Activated naive CD8-positive, alpha-beta T cell (primary cell): ENCODE results near the gene SPSB4.

Experiments
- H3K27ac Mint-ChIP-seq: one replicate; pipeline ENCODE4 v1.8.0; 2021; ENCODE audit warnings: mixed read lengths
- H3K27me3 Mint-ChIP-seq: one replicate; pipeline ENCODE4 v1.8.0; 2021; ENCODE audit warnings: mixed read lengths
- H3K36me3 Mint-ChIP-seq: one replicate; pipeline ENCODE4 v1.8.0; 2021; ENCODE audit warnings: mixed read lengths
- H3K4me1 Mint-ChIP-seq: one replicate; pipeline ENCODE4 v1.8.0; 2021; ENCODE audit warnings: low read depth, mixed read lengths
- H3K4me3 Mint-ChIP-seq: one replicate; pipeline ENCODE4 v1.8.0; 2021; ENCODE audit warnings: mild to moderate bottlenecking, mixed read lengths
- H3K9me3 Mint-ChIP-seq: one replicate; pipeline ENCODE4 v1.8.0; 2021; ENCODE audit warnings: low read depth, mixed read lengths

SPSB4 gene

GRCh38 chr3:141076797-141077571, 25.8 kb downstream of the SPSB4 start:
- peaks cover 8% of the 10 kb centered on the region for H3K4me1 Mint-ChIP-seq
- H3K4me3 Mint-ChIP-seq: peak overlapping the region; percentile 74
- H3K9me3 Mint-ChIP-seq: no peaks in the 10 kb centered on the region
- no peaks in the 10 kb centered on the region for H3K27me3 Mint-ChIP-seq
- H3K27ac Mint-ChIP-seq: no peak overlapping the region
- no peaks in the 10 kb centered on the region for H3K36me3 Mint-ChIP-seq

- Mint-ChIP-seq H3K9me3 (no peaks in the 10 kb centered on the region), H3K27me3 (no peaks in the 10 kb centered on the region), H3K36me3 (no peaks in the 10 kb centered on the region), H3K4me1 (peaks cover 8% of the 10 kb centered on the region), H3K27ac (no peak overlapping the region), H3K4me3 (peak overlapping the region; percentile 74)
Measured at GRCh38 chr3:141077631-141078030, 26.5 kb downstream of the SPSB4 start.

GRCh38 chr3:141078200-141078599, 27.1 kb downstream of the SPSB4 start:
- H3K9me3 Mint-ChIP-seq: no peaks in the 10 kb centered on the region
- H3K27ac Mint-ChIP-seq: no peak overlapping the region
- H3K27me3 Mint-ChIP-seq: no peaks in the 10 kb centered on the region
- no peak overlapping the region for H3K4me3 Mint-ChIP-seq
- peaks cover 8% of the 10 kb centered on the region for H3K4me1 Mint-ChIP-seq
- H3K36me3 Mint-ChIP-seq: no peaks in the 10 kb centered on the region

DNA sequence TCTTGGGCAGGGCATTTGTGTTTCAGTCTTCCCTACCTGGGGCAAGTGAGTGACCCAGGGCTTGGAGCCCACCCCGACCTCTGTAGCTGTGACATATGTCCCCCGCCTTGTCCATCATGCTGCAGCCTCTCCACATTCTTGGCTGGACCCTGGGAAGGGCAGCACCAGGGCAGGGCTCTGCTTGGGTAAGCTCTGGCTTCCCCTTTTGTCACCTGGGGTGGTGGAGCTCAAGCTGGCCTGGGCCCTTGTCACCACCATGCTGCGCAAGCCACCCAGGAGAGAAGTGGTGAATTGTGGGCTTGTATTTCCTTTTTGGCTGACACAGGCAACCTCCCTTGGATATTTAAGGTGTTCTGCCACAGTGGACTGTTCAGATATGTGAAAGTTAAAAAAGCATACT, 29.3 kb downstream of the SPSB4 start:
- Mint-ChIP-seq H3K9me3 (no peaks in the 10 kb centered on the region), H3K27me3 (no peaks in the 10 kb centered on the region), H3K4me1 (peaks cover 8% of the 10 kb centered on the region), H3K27ac (no peak overlapping the region), H3K4me3 (no peak overlapping the region), H3K36me3 (no peaks in the 10 kb centered on the region)

DNA sequence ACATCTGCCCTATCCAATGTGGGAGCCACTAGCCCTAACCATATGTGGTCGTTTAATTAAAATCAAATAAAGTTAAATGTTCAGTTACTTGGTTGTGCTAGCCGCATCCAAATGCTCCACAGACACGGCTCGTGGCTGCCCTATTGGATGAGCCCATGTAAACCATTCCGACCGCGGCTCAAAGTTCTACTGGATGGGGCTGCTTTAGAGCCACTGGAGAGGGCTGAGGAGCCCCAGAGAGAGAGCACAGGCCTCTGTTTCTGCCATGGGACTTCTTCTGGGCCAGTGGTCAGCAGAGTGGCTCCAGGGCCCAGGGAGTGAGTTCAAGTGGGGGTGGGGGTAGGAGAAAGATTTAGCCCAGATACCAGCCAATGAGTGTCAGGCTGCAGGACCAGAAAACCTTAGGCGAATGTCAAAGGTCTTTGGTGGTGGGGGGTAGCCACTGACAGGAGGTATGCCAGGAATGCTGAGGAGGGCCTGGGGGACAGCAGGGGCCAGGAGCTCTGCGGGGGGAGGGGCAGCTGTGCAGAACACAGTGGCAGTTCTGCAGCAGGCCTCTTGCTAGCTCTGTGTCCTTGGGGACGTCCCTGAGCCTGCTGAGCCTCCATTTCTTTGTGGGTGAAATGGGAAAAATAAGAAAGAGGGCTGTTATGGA, 30.1 kb downstream of the SPSB4 start:
- H3K4me3 Mint-ChIP-seq: no peak overlapping the region

GRCh38 chr3:141082064-141082463, 30.9 kb downstream of the SPSB4 start:
- no peak overlapping the region for H3K27ac Mint-ChIP-seq
- H3K4me3 Mint-ChIP-seq: no peak overlapping the region
- no peaks in the 10 kb centered on the region for H3K36me3 Mint-ChIP-seq
- no peaks in the 10 kb centered on the region for H3K9me3 Mint-ChIP-seq
- no peaks in the 10 kb centered on the region for H3K27me3 Mint-ChIP-seq
- peaks cover 5% of the 10 kb centered on the region for H3K4me1 Mint-ChIP-seq

More for the DNA sequence above, 30.1 kb downstream of the SPSB4 start:
- H3K36me3 Mint-ChIP-seq: no peaks in the 10 kb centered on the region
- H3K9me3 Mint-ChIP-seq: no peaks in the 10 kb centered on the region
- peaks cover 8% of the 10 kb centered on the region for H3K4me1 Mint-ChIP-seq
- no peak overlapping the region for H3K27ac Mint-ChIP-seq
- no peaks in the 10 kb centered on the region for H3K27me3 Mint-ChIP-seq

DNA sequence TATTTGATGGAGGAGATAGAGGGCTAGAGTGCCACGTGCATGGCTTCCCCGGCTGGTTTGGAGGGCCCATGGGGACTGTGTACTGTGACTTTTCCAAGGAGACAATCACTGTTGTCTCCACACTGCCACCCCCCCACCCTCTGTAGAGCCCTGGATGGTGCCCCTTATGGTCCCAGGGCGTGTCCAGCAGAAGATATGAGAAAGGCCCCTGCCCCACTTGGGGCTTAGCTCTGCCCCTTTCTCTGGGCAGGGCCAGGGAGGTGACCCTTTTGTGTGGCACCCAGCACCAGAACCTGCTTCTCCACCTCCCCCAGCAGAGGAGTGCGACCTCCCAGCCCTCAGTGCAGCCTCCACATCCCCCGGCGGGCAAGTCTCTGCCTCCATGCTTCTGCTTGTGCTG, 32.1 kb downstream of the SPSB4 start:
- Mint-ChIP-seq H3K4me1 (no peaks in the 10 kb centered on the region), H3K9me3 (no peaks in the 10 kb centered on the region), H3K27ac (no peak overlapping the region), H3K36me3 (no peaks in the 10 kb centered on the region), H3K27me3 (no peaks in the 10 kb centered on the region), H3K4me3 (no peak overlapping the region)

- Mint-ChIP-seq H3K4me3 (no peak overlapping the region), H3K27me3 (no peaks in the 10 kb centered on the region), H3K36me3 (no peaks in the 10 kb centered on the region), H3K27ac (no peak overlapping the region), H3K9me3 (no peaks in the 10 kb centered on the region), H3K4me1 (no peaks in the 10 kb centered on the region)
Measured at GRCh38 chr3:141083836-141084649, 32.9 kb downstream of the SPSB4 start.

DNA sequence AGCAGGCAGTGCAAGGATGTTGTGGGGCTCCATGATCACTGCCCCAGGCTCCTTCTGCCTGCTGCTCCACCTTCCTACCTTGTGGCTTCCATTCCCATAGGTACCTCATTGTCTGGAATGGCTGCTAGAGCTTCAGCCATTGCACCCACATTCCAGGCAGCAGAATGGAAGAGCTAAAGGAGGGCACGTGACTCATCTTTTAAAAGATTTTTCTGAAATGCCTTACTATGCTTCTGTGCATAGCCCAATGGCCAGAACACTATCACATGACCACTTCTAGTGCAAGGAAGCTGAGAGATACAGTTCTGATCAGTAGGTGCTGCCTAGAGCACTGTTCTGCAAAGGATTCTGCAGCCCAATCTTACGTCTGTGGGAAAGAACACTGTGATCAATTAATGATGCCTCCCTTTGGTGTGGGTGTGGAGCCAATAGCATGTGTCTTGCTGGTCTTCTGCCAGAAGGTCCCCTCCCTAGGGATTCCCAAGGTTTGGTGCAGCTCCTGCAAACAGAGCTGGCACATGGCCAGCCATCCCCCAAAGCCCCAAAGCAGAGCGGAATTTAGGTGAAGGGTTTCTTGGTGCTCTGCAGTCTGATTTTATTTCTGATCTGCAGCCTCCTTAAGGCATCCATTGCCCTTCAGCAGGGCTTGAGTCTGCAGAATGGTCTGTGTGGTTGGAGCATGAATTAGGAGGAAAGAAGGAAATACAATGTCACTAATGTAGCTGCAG, 34.4 kb downstream of the SPSB4 start:
- H3K4me3 Mint-ChIP-seq: no peak overlapping the region

GRCh38 chr3:141086188-141086587, 35.0 kb downstream of the SPSB4 start:
- Mint-ChIP-seq H3K27me3 (no peaks in the 10 kb centered on the region), H3K4me1 (no peaks in the 10 kb centered on the region), H3K4me3 (no peak overlapping the region), H3K9me3 (no peaks in the 10 kb centered on the region), H3K36me3 (no peaks in the 10 kb centered on the region), H3K27ac (no peak overlapping the region)

More for the DNA sequence above, 34.4 kb downstream of the SPSB4 start:
- Mint-ChIP-seq H3K27ac (no peak overlapping the region), H3K27me3 (no peaks in the 10 kb centered on the region), H3K4me1 (no peaks in the 10 kb centered on the region), H3K36me3 (no peaks in the 10 kb centered on the region), H3K9me3 (no peaks in the 10 kb centered on the region)

GRCh38 chr3:141087076-141087777, 36.1 kb downstream of the SPSB4 start:
- Mint-ChIP-seq H3K27me3 (no peaks in the 10 kb centered on the region), H3K27ac (no peak overlapping the region), H3K4me1 (no peaks in the 10 kb centered on the region), H3K9me3 (no peaks in the 10 kb centered on the region), H3K4me3 (no peak overlapping the region), H3K36me3 (no peaks in the 10 kb centered on the region)

DNA sequence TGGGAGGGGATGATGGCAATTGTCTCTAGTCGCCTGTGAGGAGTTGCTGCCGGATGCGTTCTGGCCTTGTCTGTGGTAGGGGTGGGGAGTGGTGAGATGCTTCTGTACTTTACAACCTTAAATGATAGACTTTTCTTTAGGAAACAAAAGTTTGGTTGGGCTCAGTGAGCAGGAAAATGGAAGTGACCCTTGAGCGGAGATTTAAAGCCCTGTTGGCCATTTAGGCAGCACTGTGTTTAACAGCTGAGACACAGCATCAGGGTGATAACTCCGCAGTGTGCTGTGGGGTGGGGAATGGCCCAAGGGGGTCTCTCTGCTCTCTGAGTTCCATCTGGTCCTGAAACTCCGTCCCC, 36.6 kb downstream of the SPSB4 start:
- Mint-ChIP-seq H3K4me3 (no peak overlapping the region), H3K4me1 (no peaks in the 10 kb centered on the region), H3K9me3 (no peaks in the 10 kb centered on the region), H3K36me3 (no peaks in the 10 kb centered on the region), H3K27ac (no peak overlapping the region), H3K27me3 (no peaks in the 10 kb centered on the region)

GRCh38 chr3:141089339-141090152, 38.4 kb downstream of the SPSB4 start:
- H3K4me1 Mint-ChIP-seq: no peaks in the 10 kb centered on the region
- H3K27me3 Mint-ChIP-seq: no peaks in the 10 kb centered on the region
- no peak overlapping the region for H3K4me3 Mint-ChIP-seq
- no peaks in the 10 kb centered on the region for H3K36me3 Mint-ChIP-seq
- H3K9me3 Mint-ChIP-seq: no peaks in the 10 kb centered on the region
- H3K27ac Mint-ChIP-seq: no peak overlapping the region

- H3K9me3 Mint-ChIP-seq: no peaks in the 10 kb centered on the region
- no peak overlapping the region for H3K27ac Mint-ChIP-seq
- H3K4me1 Mint-ChIP-seq: no peaks in the 10 kb centered on the region
- H3K4me3 Mint-ChIP-seq: no peak overlapping the region
- H3K36me3 Mint-ChIP-seq: no peaks in the 10 kb centered on the region
- H3K27me3 Mint-ChIP-seq: no peaks in the 10 kb centered on the region
Measured at GRCh38 chr3:141091426-141091825, 40.3 kb downstream of the SPSB4 start.
